A673 (cell line): ENCODE results near the gene GTF2IRD2. TPM values are rescaled to one million over a fixed set of nuclear protein-coding genes. Genes with fewer than 3 reads are reported as not detected.
"Not testable (repeated sequence)": the region's sequence is repeated elsewhere in the genome, so short reads cannot be mapped to it uniquely, and the experiment has no call there.

Experiments used
- BruUV-seq: library from RNA; stranded (reverse); fragments of 400-500 nt; replicated peaks from 2 replicates; lab custom pipeline; 2021; lab: Mats Ljungman, UMichigan
- CTCF ChIA-PET: fragments of 300-600 bp; sonication (Branson Sonifier 250); formaldehyde crosslinking; loops from one replicate; lab custom pipeline; 2022; ENCODE audit warnings: antibody characterized with exemption; lab: Charles Lee
- POLR2A ChIA-PET: fragments of 300-600 bp; sonication (Branson Sonifier 250); formaldehyde crosslinking; loops from one replicate; lab custom pipeline; 2022; ENCODE audit warnings: antibody characterized with exemption; ENCODE audit not compliant: low non-redundant PET; lab: Charles Lee
- DNase-seq: peaks from one replicate; pipeline ENCODE4 v3.0.0-alpha.2; 2015; ENCODE audit warnings: low spot score
- H3K27ac ChIP-seq: fragments of 200-600 bp; sonication (generic); 2 replicates; pipeline ENCODE4 v1.5.1; 2016; ENCODE audit warnings: mixed run types, low read depth, mild to moderate bottlenecking, mixed read lengths, antibody characterized with exemption, low read length; ENCODE audit not compliant: poor library complexity, severe bottlenecking
- H3K27me3 ChIP-seq: fragments of 200-600 bp; sonication (generic); replicated peaks from 2 replicates; pipeline ENCODE4 v1.6.1; 2017; ENCODE audit warnings: mixed run types, low read depth, mild to moderate bottlenecking, mixed read lengths, antibody characterized with exemption, low read length; ENCODE audit not compliant: insufficient read depth, poor library complexity
- H3K36me3 ChIP-seq: fragments of 200-600 bp; sonication (generic); 2 replicates; pipeline ENCODE4 v1.6.1; 2016; ENCODE audit warnings: mixed run types, mild to moderate bottlenecking, mixed read lengths, antibody characterized with exemption, low read length; ENCODE audit not compliant: insufficient read depth, poor library complexity, severe bottlenecking
- H3K4me1 ChIP-seq: fragments of 200-600 bp; sonication (generic); 2 replicates; pipeline ENCODE4 v1.6.1; 2017; ENCODE audit warnings: mixed run types, mild to moderate bottlenecking, mixed read lengths, antibody characterized with exemption, low read length; ENCODE audit not compliant: insufficient read depth, poor library complexity, severe bottlenecking
- H3K4me3 ChIP-seq: fragments of 200-600 bp; sonication (generic); 2 replicates; pipeline ENCODE4 v1.5.1; 2016; ENCODE audit warnings: low read depth, mixed run types, mild to moderate bottlenecking, mixed read lengths, low read length; ENCODE audit not compliant: poor library complexity, severe bottlenecking
- H3K9me3 ChIP-seq: fragments of 200-600 bp; sonication (generic); 2 replicates; pipeline ENCODE4 v1.6.1; 2016; ENCODE audit warnings: mixed run types, low read depth, mild to moderate bottlenecking, mixed read lengths, antibody characterized with exemption, low read length; ENCODE audit not compliant: poor library complexity, severe bottlenecking
- intact Hi-C: fragments of 100-400 bp; cut with micrococcal nuclease; formaldehyde crosslinking; loops from one replicate; pipeline ENCODE4 v1.10.0; 2022; ENCODE audit not compliant: unreplicated experiment
- total RNA-seq: library from RNA; stranded (reverse); gene quantifications from 2 replicates; pipeline ENCODE4 v1.2.3, GENCODE V29; 2021

The GTF2IRD2 gene
- total RNA-seq, 1 experiment from 2014 or later: 8.6 TPM

GRCh38 chr7:74766509-74766908 lies 84.9 kb downstream of the GTF2IRD2 start:
- H3K36me3 ChIP-seq, H3K27me3 ChIP-seq, H3K4me1 ChIP-seq, BruUV-seq, H3K27ac ChIP-seq, CTCF ChIA-PET, POLR2A ChIA-PET, DNase-seq, intact Hi-C loops, H3K9me3 ChIP-seq, H3K4me3 ChIP-seq: not testable (repeated sequence)

- H3K36me3 ChIP-seq, DNase-seq, POLR2A ChIA-PET, CTCF ChIA-PET, BruUV-seq, H3K27me3 ChIP-seq, H3K27ac ChIP-seq, intact Hi-C loops, H3K9me3 ChIP-seq, H3K4me1 ChIP-seq, H3K4me3 ChIP-seq: not testable (repeated sequence)
Measured at GRCh38 chr7:74765205-74765918, 86.0 kb downstream of the GTF2IRD2 start.

GRCh38 chr7:74758982-74759381 lies 92.4 kb downstream of the GTF2IRD2 start:
- CTCF ChIA-PET, BruUV-seq, H3K27ac ChIP-seq: not testable (repeated sequence)

GRCh38 chr7:74758268-74758667 lies 93.1 kb downstream of the GTF2IRD2 start:
- H3K27me3 ChIP-seq, H3K36me3 ChIP-seq, H3K27ac ChIP-seq, intact Hi-C loops, DNase-seq, CTCF ChIA-PET, H3K4me3 ChIP-seq, BruUV-seq, H3K9me3 ChIP-seq, POLR2A ChIA-PET, H3K4me1 ChIP-seq: not testable (repeated sequence)

More at GRCh38 chr7:74758982-74759381, 92.4 kb downstream of the GTF2IRD2 start:
- H3K9me3 ChIP-seq, H3K36me3 ChIP-seq, intact Hi-C loops, H3K27me3 ChIP-seq, DNase-seq, POLR2A ChIA-PET, H3K4me3 ChIP-seq, H3K4me1 ChIP-seq: not testable (repeated sequence)

- DNase-seq, H3K27ac ChIP-seq, H3K9me3 ChIP-seq, intact Hi-C loops, CTCF ChIA-PET, H3K4me1 ChIP-seq, H3K27me3 ChIP-seq, H3K4me3 ChIP-seq, BruUV-seq, POLR2A ChIA-PET, H3K36me3 ChIP-seq: not testable (repeated sequence)
Measured at GRCh38 chr7:74756673-74757072, 94.7 kb downstream of the GTF2IRD2 start.

- H3K9me3 ChIP-seq, intact Hi-C loops, DNase-seq, H3K27ac ChIP-seq, POLR2A ChIA-PET, H3K4me3 ChIP-seq, BruUV-seq, H3K36me3 ChIP-seq, H3K4me1 ChIP-seq, CTCF ChIA-PET, H3K27me3 ChIP-seq: not testable (repeated sequence)
Measured at GRCh38 chr7:74753921-74754482, 97.4 kb downstream of the GTF2IRD2 start.
